Esophagus mucosa (tissue), 1 donor: Measurements from ENCODE around the gene NATD1. TPM values are rescaled to one million over a fixed set of nuclear protein-coding genes. Genes with fewer than 3 reads are reported as not detected.
A peak's percentile ranks its signal among the peaks of the same experiment; 100 is the strongest.

Source experiments
- ATAC-seq: fragments of 200-7000 bp; cut with Tn5 transposase; one replicate; pipeline ENCODE4 v1.9.1; 2020
- total RNA-seq: library from RNA; stranded (reverse); gene quantifications from one replicate; pipeline ENCODE4 v1.2.4, GENCODE V29; 2023
- donor health status: DM: yes; HTN: yes; CAD: no.

The NATD1 gene, protein sequence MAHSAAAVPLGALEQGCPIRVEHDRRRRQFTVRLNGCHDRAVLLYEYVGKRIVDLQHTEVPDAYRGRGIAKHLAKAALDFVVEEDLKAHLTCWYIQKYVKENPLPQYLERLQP
- 2.1 TPM for total RNA-seq

DNA sequence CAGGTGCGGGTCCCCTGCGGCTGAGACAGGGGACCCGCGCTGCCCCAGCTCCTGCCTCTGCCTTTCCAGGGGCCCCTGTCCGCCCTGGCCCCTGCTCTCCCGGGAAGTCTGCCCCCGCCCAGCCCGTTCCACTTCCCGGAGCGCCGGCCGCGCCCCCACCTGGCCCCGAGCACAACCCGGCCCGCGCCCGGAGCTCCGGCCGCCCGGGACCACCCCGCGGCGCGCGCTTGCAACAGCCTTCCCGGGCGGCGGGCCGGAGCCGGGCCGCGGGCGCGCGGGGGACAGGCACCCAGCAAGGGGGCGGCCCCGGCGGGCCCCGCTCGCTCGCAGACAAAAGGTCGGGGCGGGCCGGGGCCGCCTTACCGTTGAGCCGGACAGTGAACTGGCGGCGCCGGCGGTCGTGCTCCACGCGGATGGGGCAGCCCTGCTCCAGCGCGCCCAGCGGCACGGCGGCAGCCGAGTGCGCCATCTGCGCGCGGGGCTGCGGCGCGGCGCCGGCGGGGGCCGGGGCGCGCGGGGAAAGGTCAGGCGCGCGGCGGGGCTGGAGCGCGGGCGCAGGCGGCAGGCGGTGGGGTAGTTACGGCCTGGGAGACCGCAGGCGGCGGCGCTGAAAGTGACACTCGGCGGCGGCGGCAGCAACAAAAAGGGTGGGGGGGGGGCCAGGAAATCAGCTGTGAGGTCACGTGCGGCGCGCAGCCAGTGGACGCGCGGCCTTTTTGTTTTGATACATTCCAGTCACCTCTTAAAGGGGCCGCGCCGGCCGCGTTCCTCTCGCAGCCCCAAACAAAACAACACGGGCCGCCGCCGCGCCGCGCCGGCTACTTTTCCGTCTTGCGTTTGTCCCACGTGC is at the start of gene NATD1:
TSS of gene NATD1 (minus strand) at position 615 of the 850 bp plus-strand sequence. CDS start at position 469, 146 bp downstream.
- peak; percentile 75 for ATAC-seq

DNA sequence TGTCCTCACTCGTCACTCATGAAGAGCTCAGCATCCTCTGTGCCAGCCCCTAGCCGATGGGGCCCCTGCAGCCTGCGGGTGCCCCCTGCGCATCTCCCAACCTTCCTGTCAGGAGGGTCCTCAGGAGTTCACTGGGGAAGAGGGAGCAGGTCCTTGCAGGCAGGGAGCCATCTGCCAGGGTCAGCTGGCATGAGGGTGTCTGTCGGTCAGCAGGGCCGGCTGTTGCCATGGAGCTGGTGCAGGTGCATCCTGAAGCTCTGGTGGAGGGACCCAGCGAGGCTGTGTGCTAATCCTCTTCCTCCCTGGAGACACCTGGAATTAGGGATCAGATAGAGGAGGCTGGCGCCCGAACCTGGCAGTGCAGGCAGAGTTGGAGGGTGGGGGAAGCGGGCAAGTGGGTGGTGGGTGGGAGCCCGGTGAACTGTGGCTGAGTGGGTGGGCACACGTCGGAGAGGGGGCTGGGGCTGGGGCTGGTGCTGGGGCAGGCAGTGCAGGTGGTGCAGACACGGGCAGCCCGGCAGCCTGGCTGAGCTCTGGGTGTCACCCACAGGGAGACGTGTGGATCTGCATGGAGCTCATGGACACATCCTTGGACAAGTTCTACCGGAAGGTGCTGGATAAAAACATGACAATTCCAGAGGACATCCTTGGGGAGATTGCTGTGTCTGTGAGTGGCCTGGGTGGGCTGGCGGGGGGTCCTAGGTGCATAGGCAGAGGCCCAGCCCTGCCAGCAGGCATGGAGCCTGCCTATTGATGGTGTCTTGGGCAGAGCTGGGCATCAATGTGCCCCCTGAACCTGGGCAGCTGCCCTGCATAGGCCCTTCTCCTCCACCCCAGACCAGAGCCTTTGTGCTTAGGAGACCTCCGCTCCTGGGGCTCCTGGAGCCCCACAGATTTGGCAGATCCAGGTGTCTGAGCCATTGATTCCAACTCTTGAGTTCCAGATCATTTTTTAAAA is 48.7 kb upstream of the NATD1 start:
- no peak for ATAC-seq

DNA sequence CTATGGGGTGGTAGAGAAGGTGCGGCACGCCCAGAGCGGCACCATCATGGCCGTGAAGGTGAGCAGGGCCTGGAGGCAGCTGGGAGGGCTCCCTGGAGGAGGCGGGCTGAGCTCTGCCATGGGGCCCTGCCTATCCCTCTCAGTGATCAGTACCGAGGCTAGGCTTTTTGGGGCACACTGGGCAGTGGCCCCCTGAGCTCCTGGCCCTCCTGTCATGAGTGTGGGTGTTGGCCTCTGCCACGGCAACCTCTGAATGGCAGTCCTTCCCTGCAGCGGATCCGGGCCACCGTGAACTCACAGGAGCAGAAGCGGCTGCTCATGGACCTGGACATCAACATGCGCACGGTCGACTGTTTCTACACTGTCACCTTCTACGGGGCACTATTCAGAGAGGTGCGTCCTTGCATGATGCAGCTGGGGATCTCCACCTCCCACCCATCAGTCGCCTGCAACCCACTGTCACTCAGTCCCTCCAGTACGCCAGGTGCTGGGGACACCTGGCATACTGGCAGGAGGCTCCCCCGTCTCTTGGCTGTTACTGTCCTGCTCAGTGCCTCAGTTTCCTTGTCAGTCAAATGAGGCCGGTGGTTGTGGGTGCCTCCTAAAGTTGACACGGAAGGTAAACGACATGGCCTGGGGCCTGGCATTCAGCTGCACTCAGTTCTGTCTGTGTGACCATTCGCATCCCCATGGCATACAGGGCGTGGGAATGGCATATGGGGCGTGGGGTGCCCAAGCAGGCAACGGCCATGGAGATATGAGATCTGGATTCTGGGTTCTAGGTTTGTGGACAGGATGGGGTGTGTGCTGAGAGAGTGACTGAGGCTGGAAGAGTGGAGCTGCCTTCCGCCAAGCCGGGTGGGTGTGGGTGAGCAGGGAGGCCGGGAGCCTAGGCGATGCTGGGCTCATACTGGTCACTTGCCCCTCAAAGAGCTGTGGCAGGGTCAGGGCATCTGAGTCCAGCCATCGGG is 47.7 kb upstream of the NATD1 start:
- ATAC-seq: no peak

DNA sequence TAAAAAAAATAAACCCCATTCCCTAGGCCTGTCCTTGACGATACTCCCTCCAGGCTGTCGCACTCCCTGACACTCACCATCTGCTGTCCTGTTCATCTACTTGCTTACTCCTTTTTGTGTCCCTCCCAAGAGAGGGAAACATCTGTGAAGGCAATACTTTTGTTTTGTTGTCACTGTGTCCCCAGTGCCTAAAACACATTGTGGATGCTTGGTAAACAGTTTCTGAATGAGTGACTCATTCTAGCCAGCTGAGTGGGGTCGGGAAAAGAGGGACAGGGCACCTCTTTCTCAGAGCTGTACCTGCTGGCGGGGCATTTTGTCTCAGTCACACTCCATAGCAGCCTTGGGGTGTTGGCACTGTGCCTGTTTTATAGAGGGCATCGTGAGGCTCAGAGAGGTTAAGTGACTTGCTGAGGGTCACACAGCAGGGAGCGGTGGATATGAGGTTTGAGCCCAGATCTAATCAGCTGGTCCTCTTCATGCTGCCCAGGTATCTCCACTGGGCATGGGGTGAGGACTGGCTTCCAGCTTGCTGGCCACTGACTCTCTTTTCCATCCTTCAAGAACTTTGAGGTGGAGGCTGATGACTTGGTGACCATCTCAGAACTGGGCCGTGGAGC is 46.9 kb upstream of the NATD1 start:
- ATAC-seq: no peak

DNA sequence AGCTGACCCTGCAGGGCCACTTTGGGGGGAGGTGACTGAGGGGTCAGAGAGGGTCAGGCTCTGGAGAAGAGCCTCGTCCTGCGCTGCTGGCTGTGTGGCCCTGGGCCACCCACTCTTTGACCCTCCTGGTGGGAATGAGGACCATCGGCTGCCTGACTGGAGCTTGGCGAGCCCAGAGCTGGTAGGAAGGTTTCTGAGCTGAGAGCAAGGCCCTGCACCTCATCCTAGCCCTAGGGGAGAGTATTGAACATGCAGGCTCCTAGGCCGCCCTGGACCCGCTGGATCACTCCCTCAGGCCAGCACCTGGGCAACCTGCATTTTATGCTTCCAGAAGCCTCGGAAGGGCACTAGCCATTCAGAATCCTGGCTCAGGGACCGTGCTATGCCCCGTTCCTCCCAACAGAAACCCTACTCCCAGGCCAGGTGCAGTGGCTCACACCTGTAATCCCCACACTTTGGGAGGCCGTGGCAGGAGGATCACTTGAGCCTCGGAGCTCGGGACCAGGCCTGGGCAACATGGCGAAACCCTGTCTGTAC is 45.8 kb upstream of the NATD1 start:
- no peak for ATAC-seq

DNA sequence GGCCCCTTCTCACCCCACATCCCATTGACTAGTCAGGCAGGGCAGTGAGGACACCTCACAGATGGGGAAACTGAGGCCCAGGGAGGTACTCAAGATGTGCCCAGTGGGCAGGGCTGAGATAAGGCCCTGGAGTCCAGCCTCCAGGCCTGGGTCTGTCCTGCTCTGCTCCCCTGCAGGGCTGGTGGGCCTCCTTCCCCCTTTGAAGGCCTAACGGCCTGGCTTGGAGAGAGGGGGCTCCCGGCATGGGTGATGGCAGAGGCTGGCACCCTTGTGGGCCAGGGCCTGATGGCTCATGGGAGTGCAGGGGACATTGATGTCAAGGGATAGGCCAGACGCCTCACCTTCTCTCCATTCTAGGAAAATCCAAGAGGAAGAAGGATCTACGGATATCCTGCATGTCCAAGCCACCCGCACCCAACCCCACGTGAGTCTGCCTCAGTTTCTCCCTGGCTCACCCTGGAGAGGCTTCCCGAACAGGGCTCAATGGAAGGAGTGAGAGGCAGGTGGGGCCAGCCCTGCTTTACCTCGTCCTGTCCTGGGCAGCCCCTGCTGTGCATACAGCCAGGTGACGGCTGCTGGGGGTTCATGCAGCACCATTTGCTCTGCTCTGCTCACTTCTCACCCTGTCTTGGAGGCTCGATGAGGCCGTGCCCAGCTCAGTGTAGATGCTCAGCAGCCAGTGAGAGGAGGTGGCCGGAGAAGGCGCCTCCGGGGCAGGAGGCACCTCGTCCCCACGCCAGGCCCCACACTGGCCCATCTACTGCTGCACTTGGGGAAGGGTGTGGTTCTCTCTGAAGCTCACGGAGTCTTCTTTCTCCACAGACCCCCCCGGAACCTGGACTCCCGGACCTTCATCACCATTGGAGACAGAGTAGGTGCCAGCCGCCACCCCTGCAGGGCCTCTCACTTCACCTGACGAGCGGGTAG is 45.1 kb upstream of the NATD1 start:
- ATAC-seq: no peak

DNA sequence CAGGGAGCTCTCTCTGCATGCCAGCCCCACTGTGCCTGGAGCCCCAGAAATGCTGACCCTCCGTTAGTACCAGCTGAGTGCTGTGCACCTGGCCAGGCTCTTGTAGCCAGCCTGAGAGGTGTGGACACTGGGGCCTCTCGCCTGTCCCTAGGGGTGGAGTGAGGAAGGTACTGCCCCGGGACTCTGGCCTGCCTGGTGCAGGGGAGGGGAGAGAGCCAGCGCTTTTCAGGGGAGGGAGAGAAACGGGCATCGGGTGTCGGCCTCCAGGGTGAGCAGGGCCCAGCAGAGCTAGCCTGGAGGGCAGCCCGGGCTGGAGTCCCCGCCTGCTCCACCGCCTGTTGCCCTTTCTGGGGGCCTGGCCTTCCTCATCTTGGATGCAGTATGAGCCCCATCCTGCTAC is 44.4 kb upstream of the NATD1 start:
- no peak for ATAC-seq

DNA sequence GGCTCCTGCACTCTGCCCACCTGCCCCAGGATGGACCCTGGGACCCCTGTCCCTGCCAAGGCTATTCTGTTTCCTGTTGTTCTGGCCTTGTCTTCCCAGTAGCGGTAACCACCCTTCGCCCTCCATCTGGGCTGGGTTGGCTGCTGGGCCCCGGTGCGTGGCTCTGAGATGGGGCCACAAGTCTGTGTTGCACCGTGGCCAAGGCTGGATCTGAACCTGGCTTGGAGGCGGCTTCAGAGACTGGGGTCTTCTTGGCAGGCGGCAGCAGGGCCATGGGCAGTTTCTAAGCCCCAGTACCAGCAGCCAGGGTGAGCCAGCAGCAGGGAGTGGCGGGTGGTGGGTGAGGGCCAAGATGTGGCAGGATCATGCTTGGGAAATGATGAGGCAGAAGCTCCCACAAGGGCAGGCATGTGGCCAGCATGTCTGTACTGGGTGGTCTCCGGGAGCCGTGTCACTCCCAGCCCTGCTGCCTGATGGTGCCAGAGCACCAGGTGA is 43.9 kb upstream of the NATD1 start:
- ATAC-seq: no peak

DNA sequence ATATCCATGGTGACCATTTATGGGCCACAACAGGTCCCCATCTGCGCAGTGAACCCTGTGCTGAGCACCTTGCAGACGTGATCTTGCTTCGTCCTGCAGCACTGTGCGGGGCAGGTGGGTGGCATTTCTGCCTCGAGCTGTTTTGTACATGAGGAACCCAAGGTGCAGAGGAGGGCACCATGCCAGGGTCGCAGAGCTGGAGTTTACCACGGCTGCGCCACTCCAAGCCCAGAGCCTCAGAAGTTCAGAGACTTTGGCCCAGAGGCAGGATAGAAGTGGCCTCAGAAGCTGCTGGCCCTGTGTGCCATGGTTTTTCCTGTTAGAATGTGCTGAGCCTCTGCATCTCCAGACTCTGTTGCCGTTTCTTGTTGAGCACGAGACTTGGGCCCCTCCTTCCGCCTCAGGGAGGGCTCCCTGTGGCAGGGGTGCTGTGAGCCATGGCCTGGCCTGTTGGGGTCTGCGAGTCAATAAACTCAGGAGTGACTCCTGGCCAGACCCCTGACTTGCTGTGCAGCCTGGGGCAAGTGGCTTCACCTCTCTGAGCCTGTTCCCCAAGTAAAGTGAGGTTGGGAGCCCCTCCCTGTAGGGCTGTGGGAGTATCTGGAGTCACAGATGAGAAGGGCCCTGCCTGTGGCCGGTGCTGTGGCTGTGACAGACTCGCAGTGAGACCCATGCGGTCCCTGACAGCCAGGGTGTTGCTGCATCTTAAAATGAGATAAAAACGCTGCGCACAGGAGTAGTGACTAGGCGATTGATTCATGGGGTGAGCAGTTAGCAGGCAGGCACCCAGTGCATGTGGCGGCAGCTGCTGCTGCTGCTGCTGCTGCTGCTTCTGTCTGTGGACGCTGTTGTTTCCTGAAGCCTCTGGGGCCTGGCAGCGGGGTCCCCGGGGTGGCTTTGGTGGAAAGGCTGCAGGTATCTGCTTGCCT is 43.2 kb upstream of the NATD1 start:
- ATAC-seq: no peak

DNA sequence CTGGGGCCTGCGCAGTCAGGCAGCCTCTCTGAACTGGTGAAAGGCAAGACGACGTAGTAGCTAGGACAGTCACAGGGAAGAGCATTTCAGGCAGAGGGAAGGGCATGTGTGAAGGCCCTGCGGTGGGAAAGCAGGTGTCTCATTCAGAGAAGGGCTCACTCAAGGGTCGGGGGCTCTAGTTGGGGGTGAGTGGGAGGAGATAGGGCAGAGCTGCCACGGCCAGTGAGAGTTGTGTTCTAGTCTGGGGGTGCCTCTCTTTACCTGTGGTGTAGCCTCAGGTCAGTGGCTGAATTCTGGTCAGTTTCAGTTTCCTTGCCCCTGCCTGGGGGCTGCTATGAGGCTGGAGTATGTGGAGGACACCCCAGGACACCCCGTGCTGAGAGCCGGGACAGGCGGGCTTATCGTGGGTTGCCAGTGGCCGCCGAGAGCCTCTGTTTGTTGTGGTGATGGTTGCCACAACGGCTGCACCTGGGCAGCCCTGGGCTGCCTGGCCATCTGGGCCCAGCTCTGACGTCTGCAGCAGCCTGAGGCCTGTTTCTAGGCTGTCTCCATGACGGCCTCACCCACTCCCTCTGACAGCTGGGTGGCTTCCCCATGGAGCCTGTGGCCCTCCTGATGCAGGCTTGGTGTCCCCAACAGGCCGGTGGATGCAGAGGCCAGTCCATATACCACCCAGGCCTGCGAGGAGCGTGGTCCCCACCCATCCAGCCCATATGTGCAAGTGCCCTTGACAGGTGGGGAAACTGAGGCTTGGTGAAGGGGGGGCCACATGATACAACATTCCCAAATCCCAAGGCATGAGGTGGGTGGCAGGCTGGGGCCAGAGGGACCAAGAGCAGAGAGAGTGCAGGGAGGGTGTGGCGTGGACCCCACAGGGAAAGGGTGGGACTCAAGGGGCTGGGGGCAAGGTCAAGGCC is 42.1 kb upstream of the NATD1 start:
- peak; percentile 12 for ATAC-seq

DNA sequence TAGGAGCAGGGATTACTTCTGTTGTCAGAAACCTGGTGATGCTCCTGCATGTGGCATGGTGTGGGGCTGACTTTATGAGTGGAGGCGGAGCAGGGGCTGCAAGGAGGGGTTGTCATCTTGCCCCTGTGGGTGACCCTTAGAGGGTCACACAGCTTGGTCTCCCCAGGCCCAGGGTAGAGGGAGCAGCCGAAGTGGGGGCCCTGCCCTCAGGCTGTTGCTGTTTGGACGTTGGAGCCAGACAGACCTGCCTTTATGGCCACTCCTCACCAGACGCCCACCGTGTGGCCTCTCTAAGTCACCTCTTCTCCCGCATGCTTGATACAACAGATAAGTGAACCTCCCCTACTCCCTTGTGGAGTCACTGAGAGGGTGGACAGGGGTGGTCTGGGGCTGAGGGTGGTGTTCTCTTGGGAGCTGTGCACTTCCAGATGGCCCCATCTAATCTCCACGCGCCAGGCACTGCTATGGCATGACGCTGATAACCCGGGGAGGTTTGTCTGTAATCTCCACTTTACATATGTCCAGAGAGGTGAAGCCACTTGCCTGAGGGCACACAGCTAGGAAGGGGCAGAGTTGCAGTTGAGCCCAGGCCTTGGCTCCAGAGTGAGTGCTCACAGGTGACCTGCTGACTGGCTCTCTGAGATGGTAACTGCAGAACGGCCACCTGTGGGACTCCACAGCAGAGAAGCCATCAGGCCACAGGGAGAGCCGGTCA is 41.3 kb upstream of the NATD1 start:
- ATAC-seq: no peak

DNA sequence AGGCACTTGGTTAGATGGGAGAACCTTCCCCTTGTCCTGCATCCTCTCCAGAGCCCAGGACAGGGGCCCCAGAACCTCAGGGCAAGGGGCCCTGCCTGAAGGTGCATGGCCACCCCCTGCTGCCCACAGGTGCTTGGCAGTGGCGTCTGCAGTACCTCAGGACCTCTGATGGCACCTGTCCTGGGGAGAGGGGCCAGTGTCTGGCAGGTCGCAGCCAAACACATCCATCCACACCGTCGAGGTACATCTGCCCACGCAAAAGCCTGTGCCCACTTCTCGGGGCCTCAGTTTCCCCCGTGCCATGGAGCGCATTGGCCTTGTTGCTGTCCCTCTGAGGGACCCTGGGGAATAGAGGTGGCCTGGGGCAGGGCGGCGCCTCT is 40.6 kb upstream of the NATD1 start:
- ATAC-seq: no peak

DNA sequence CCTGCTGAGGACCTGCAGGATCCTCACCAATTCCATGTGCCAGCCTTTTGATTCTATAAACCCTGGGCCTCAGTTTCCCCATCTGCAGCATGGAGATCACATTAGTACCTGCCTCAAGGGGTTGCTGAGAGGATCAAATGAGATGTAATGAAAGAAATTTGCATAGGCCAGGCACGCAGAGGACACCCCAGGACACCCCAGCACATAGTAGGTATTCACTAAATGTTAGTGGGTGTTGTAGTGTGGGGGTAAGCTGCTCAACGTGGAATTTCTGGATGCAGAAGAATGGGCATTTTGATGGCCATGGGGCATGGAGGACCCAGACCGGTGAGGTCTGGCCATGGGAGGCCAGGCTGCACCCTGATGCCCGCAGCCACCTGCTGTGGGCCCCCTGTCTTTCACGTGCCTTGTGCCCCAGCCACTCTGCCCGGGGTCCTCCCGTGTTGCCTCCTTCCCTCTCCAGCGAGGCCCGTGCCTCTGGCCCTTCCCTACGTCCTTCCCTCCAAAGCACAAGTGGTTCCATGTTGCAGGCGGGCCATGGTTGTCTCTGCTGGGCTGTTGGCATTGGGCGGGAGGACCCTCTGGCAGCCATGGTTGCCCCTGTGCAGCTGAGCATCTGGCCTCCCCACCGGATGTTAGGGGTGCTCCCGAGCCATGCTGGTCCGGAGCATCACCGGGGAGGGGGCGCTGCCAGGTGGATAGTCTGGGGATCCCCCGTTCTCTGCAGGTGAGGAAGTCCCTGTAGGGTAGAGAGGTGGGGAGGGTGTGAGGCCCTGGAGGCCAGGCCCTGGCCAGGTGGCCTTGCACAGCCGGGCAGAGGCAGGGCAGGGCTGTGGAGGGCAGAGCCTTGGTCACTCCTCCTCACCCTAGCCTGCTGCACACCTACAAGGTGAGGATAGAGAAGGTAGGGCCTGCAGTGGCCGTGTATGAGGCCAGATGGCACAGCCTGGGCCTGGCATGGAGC is 39.9 kb upstream of the NATD1 start:
- ATAC-seq: no peak

DNA sequence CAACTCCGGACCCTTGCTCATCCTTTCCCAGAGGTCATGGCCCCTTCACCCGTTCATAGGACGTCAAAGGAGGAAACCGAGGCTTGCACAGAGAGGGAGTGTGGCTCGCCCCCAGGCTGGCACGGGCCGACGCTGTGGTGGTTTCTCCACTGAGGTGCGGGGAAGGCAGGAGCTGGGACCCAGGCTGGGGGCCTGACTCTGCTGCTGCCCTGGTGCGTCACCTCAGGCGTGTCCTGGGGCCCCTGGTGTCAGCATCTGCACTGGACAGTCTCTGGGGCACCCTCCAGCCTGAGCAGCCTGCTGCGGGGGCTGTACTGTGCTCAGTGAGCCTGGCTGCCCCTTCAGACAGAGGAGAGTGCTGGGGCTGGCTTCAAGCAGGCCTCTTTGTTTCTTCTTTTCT is 38.7 kb upstream of the NATD1 start:
- no peak for ATAC-seq

DNA sequence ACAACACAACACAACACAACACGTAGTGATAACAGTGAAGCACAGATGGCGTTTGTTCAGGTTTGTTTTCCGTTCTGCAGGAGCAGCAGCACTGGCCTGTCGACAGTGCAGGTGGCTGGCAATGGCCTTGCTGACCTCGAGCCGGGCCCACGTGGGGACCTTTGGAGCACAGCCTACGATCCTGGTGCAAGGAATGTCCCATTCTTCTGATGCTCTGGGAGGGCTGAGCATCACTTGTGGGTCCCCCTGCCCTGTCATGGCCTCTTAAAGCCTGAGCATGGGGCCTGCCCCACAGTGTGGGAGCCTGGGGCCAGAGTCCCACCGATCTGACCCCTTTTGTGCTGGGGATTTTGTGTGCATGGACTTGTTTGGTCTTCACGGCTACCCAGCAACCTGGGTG is 38.1 kb upstream of the NATD1 start:
- no peak for ATAC-seq
